Omental fat pad (tissue), 4 donors: Measurements from ENCODE around the gene MIF. TPM values are rescaled to one million over a fixed set of nuclear protein-coding genes. Genes with fewer than 3 reads are reported as not detected.
"Not testable (repeated sequence)": the region's sequence is repeated elsewhere in the genome, so short reads cannot be mapped to it uniquely, and the experiment has no call there.

ENCODE experiments used
- ATAC-seq: fragments of 150-250 bp; one replicate; pipeline ENCODE4 v1.9.1; 2016; ENCODE audit warnings: mild to moderate bottlenecking, moderate library complexity; ENCODE audit not compliant: low FRiP score
- DNase-seq: peaks from one replicate; pipeline ENCODE4 v3.0.0-alpha.2; 2019; ENCODE audit warnings: low spot score
- CTCF ChIP-seq, 3 donors: fragments of 450-650 bp; IDR thresholded peaks; one replicate each; pipeline ENCODE4 v1.5.1; 2016 to 2017; ENCODE audit warnings: antibody characterized with exemption in 3 of 3, mild to moderate bottlenecking in 3 of 3, moderate library complexity in 2 of 3
- total RNA-seq, 4 donors: library from RNA; depleted of rRNA; stranded (reverse); fragments of >200 nt; gene quantifications; one replicate each; pipeline ENCODE4 v1.1.0, GENCODE V29; 2016

MIF gene
- total RNA-seq, 4 donors from 2014 or later, result 136 to 255 (median 235) TPM

DNA sequence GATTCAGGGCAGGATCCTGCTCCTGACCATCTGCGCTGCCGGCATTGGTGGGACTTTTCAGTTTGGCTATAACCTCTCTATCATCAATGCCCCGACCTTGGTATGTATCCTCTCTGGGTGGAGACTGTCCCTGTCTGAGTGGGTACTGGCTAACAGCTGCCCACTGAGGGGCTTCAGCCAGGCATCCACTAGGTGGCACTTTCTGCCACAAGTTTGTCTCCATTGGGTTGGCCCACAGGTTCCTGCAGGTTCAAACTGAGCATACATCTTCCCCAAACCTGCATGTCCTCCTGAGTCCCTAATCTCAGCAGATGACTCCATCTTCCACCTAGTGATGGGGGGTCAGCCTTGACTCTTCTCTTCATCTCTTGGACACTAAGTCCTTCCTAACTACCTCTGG, 32.1 kb upstream of the MIF start:
- TF ChIP-seq CTCF (IDR thresholded peaks at IDR 0.05), result no peak
- DNase-seq (no peak), ATAC-seq (no peak)

GRCh38 chr22:23864499-23865154, 29.6 kb upstream of the MIF start:
- ATAC-seq, DNase-seq: not testable (repeated sequence)

DNA sequence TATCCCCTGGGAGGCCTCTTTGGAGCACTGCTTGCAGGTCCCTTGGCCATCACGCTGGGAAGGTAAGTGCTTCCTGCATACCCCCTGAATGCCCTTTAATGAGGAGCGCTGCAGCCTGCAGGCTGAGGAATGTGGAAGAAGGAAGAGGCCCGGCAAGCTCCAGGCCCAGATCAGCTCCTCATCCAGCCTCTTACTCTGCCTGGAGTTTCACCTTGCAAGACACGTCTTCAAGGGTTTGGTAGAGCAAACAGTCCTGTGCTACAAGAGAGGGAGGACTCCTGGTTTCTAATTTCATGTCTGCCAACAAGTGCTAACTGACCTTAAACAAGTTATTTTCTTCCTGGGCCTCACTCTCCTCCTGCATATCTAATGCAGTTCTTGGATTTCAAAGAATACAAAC, 25.6 kb upstream of the MIF start:
- no peak for DNase-seq
- no peak for TF ChIP-seq CTCF (IDR thresholded peaks at IDR 0.05)
- no peak for ATAC-seq

- TF ChIP-seq CTCF (IDR thresholded peaks at IDR 0.05), result no peak
- ATAC-seq (no peak), DNase-seq (no peak)
These were observed 19.3 kb upstream of the MIF start for GRCh38 chr22:23874871-23875270.

- DNase-seq (no peak), ATAC-seq (no peak)
- TF ChIP-seq CTCF (IDR thresholded peaks at IDR 0.05), result no peak
These were observed 18.4 kb upstream of the MIF start for GRCh38 chr22:23875801-23876200.

GRCh38 chr22:23877566-23877965, 16.6 kb upstream of the MIF start:
- DNase-seq (no peak), ATAC-seq (no peak)
- TF ChIP-seq CTCF (IDR thresholded peaks at IDR 0.05), result no peak

GRCh38 chr22:23878219-23878618, 16.0 kb upstream of the MIF start:
- TF ChIP-seq CTCF (IDR thresholded peaks at IDR 0.05), result no peak
- ATAC-seq (no peak), DNase-seq (no peak)
